Stimulated activated CD4-positive, alpha-beta T cell treated with anti-CD3 and anti-CD28 coated beads, Interleukin-4, amount 100 ng/mL, for 1 hour (primary cell): ENCODE results near the gene EGLN2.
"Not testable (repeated sequence)": the region's sequence is repeated elsewhere in the genome, so short reads cannot be mapped to it uniquely, and the experiment has no call there.

Source experiments
- DNase-seq: peaks from one replicate; pipeline ENCODE4 v3.0.0-alpha.2; 2020

The EGLN2 gene

GRCh38 chr19:40850277-40850676 lies 51.3 kb downstream of the EGLN2 start, which contains the start of gene CYP2A6:
TSS of gene CYP2A6 (minus strand) at chr19:40850447. CDS start at chr19:40850426, 21 bp downstream.
- DNase-seq, result not testable (repeated sequence)

GRCh38 chr19:40852467-40853152 lies 53.6 kb downstream of the EGLN2 start:
- not testable (repeated sequence) for DNase-seq
